ENCODE measurements around the gene TRMT2A. TPM values are rescaled to one million over a fixed set of nuclear protein-coding genes. Genes with fewer than 3 reads are reported as not detected.

TRMT2A gene
- total RNA-seq, 3 donors from 2014 or later (not counting 1 experiment from before 2014, with no cell fraction given) = 86.4 to 104 (median 86.5) TPM

- DNase-seq (no peak), ATAC-seq (no peak)
- intact Hi-C loops (cut with micrococcal nuclease) = loop anchor here (5.0 kb wide), 1 partner anchor 303 kb away; no protein-coding TSS in a partner anchor
- Mint-ChIP-seq H3K4me3 (no peak overlapping the region), H3K27me3 (ENCODE audit: low read depth in 2 of 2) (no peaks in the 10 kb centered on the region), H3K4me1 (peaks cover 0 to 4% of the 10 kb centered on the region in 2 donors), H3K36me3 (no peaks in the 10 kb centered on the region), H3K9me3 (no peaks in the 10 kb centered on the region), H3K27ac (no peak overlapping the region)
- no peaks in the 10 kb centered on the region for H3K9me3 ChIP-seq (ENCODE audit: control insufficient read depth, insufficient read depth, low read length)
- H3K27ac ChIP-seq (ENCODE audit: low read length) = no peak overlapping the region
- TF ChIP-seq CTCF (IDR thresholded peaks at IDR 0.05) = no peak
- H3K4me3 ChIP-seq (ENCODE audit: low read length) = no peak overlapping the region
- 68% methylated on average over 14 of the region's 14 CpGs for WGBS (ENCODE audit: insufficient coverage)
- H3K4me1 ChIP-seq (ENCODE audit: control insufficient read depth, insufficient read depth, low read length) = peaks cover 21% of the 10 kb centered on the region
- H3K36me3 ChIP-seq (ENCODE audit: control insufficient read depth, insufficient read depth, low read length) = no peaks in the 10 kb centered on the region
- peaks cover 4% of the 10 kb centered on the region for H3K27me3 ChIP-seq (ENCODE audit: control insufficient read depth, insufficient read depth, low read length)
Observed at GRCh38 chr22:20154602-20155187, 37.7 kb upstream of the TRMT2A start.

GRCh38 chr22:20153945-20154344, 36.9 kb upstream of the TRMT2A start:
- no peaks in the 10 kb centered on the region for H3K36me3 ChIP-seq (ENCODE audit: control insufficient read depth, insufficient read depth, low read length)
- H3K4me1 ChIP-seq (ENCODE audit: control insufficient read depth, insufficient read depth, low read length) = peaks cover 21% of the 10 kb centered on the region
- H3K27me3 Mint-ChIP-seq (ENCODE audit: low read depth in 2 of 2) = no peaks in the 10 kb centered on the region
- peaks cover 0 to 4% of the 10 kb centered on the region in 2 donors for H3K4me1 Mint-ChIP-seq
- ATAC-seq (no peak), DNase-seq (no peak)
- no peaks in the 10 kb centered on the region for H3K9me3 ChIP-seq (ENCODE audit: control insufficient read depth, insufficient read depth, low read length)
- intact Hi-C loops (cut with micrococcal nuclease) = no loop called here
- H3K9me3 Mint-ChIP-seq = no peaks in the 10 kb centered on the region
- H3K4me3 ChIP-seq (ENCODE audit: low read length) = no peak overlapping the region
- no peaks in the 10 kb centered on the region for H3K36me3 Mint-ChIP-seq
- H3K27ac Mint-ChIP-seq = no peak overlapping the region
- peaks cover 4% of the 10 kb centered on the region for H3K27me3 ChIP-seq (ENCODE audit: control insufficient read depth, insufficient read depth, low read length)
- no peak for TF ChIP-seq CTCF (IDR thresholded peaks at IDR 0.05)
- no peak overlapping the region for H3K27ac ChIP-seq (ENCODE audit: low read length)
- no peak overlapping the region for H3K4me3 Mint-ChIP-seq
- WGBS (ENCODE audit: insufficient coverage) = 87% methylated on average over 16 of the region's 16 CpGs

GRCh38 chr22:20152464-20152890, 35.5 kb upstream of the TRMT2A start:
- no peaks in the 10 kb centered on the region for H3K36me3 Mint-ChIP-seq

More at GRCh38 chr22:20152464-20152890, 35.5 kb upstream of the TRMT2A start:
- intact Hi-C loops (cut with micrococcal nuclease) = no loop called here
- no peak overlapping the region for H3K4me3 Mint-ChIP-seq
- no peaks in the 10 kb centered on the region for H3K9me3 ChIP-seq (ENCODE audit: control insufficient read depth, insufficient read depth, low read length)
- no peaks in the 10 kb centered on the region for H3K9me3 Mint-ChIP-seq
- H3K4me1 ChIP-seq (ENCODE audit: control insufficient read depth, insufficient read depth, low read length) = peaks cover 21% of the 10 kb centered on the region
- no peak overlapping the region for H3K4me3 ChIP-seq (ENCODE audit: low read length)
- no peak for TF ChIP-seq CTCF (IDR thresholded peaks at IDR 0.05)
- DNase-seq = no peak
- no peak overlapping the region for H3K27ac ChIP-seq (ENCODE audit: low read length)
- no peaks in the 10 kb centered on the region for H3K36me3 ChIP-seq (ENCODE audit: control insufficient read depth, insufficient read depth, low read length)
- no peak overlapping the region for H3K27ac Mint-ChIP-seq
- H3K4me1 Mint-ChIP-seq = peaks cover 0 to 4% of the 10 kb centered on the region in 2 donors
- no peaks in the 10 kb centered on the region for H3K27me3 Mint-ChIP-seq (ENCODE audit: low read depth in 2 of 2)
- H3K27me3 ChIP-seq (ENCODE audit: control insufficient read depth, insufficient read depth, low read length) = peaks cover 2% of the 10 kb centered on the region
- ATAC-seq = no peak
- WGBS (ENCODE audit: insufficient coverage) = 88% methylated on average over 14 of the region's 14 CpGs

Measured in natural killer cell (primary cell).